Measurements from ENCODE around the gene LIN7A. TPM values are rescaled to one million over a fixed set of nuclear protein-coding genes. Genes with fewer than 3 reads are reported as not detected.

The LIN7A gene
- total RNA-seq, 1 experiment from 2014 or later, result 42.9 TPM

- DNase-seq (ENCODE audit: extremely low read depth, low read depth), result no peak
These were observed 75.9 kb downstream of the LIN7A start for GRCh38 chr12:80861641-80862378.

GRCh38 chr12:80860928-80861327 is 76.8 kb downstream of the LIN7A start:
- DNase-seq (ENCODE audit: extremely low read depth, low read depth), result no peak

- no peak for DNase-seq (ENCODE audit: extremely low read depth, low read depth)
These were observed 77.5 kb downstream of the LIN7A start for GRCh38 chr12:80860206-80860605.

GRCh38 chr12:80858356-80858755 is 79.4 kb downstream of the LIN7A start:
- DNase-seq (ENCODE audit: extremely low read depth, low read depth), result no peak

- DNase-seq (ENCODE audit: extremely low read depth, low read depth), result no peak
These were observed 80.4 kb downstream of the LIN7A start for GRCh38 chr12:80857311-80857710.

GRCh38 chr12:80849337-80849736 is 88.4 kb downstream of the LIN7A start:
- DNase-seq (ENCODE audit: extremely low read depth, low read depth), result no peak

- no peak for DNase-seq (ENCODE audit: extremely low read depth, low read depth)
These were observed 88.9 kb downstream of the LIN7A start for GRCh38 chr12:80848858-80849257.

- DNase-seq (ENCODE audit: extremely low read depth, low read depth), result no peak
These were observed 90.2 kb downstream of the LIN7A start for GRCh38 chr12:80847575-80847974.

GRCh38 chr12:80846952-80847351 is 90.8 kb downstream of the LIN7A start:
- DNase-seq (ENCODE audit: extremely low read depth, low read depth), result no peak

GRCh38 chr12:80845639-80846038 is 92.1 kb downstream of the LIN7A start:
- DNase-seq (ENCODE audit: extremely low read depth, low read depth), result no peak

- no peak for DNase-seq (ENCODE audit: extremely low read depth, low read depth)
These were observed 93.8 kb downstream of the LIN7A start for GRCh38 chr12:80843969-80844368.

GRCh38 chr12:80838708-80839107 is 99.0 kb downstream of the LIN7A start:
- DNase-seq (ENCODE audit: extremely low read depth, low read depth), result no peak

- DNase-seq (ENCODE audit: extremely low read depth, low read depth), result no peak
These were observed 99.6 kb downstream of the LIN7A start for GRCh38 chr12:80838024-80838658.

- peak; percentile 57 for DNase-seq (ENCODE audit: extremely low read depth, low read depth)
These were observed 100.3 kb downstream of the LIN7A start for GRCh38 chr12:80837342-80837978.

- no peak for DNase-seq (ENCODE audit: extremely low read depth, low read depth)
These were observed 103.0 kb downstream of the LIN7A start for GRCh38 chr12:80834724-80835123.

GRCh38 chr12:80830533-80831088 is 107.1 kb downstream of the LIN7A start:
- DNase-seq (ENCODE audit: extremely low read depth, low read depth), result no peak

GRCh38 chr12:80829767-80830166 is 108.0 kb downstream of the LIN7A start:
- DNase-seq (ENCODE audit: extremely low read depth, low read depth), result no peak

GRCh38 chr12:80825506-80825905 is 112.2 kb downstream of the LIN7A start:
- no peak for DNase-seq (ENCODE audit: extremely low read depth, low read depth)

- no peak for DNase-seq (ENCODE audit: extremely low read depth, low read depth)
These were observed 114.3 kb downstream of the LIN7A start for GRCh38 chr12:80823393-80823792.

GRCh38 chr12:80821513-80822000 is 116.2 kb downstream of the LIN7A start:
- DNase-seq (ENCODE audit: extremely low read depth, low read depth), result no peak

GRCh38 chr12:80818878-80819277 is 118.9 kb downstream of the LIN7A start:
- no peak for DNase-seq (ENCODE audit: extremely low read depth, low read depth)
